Neural cell (in vitro differentiated cells): Measurements from ENCODE around the gene CCP110. TPM values are rescaled to one million over a fixed set of nuclear protein-coding genes. Genes with fewer than 3 reads are reported as not detected.

Experiments
- H2AFZ ChIP-seq: fragments of 200-600, 300-800 bp; sonication (generic), shearing (Covaris generic); 2 replicates; pipeline ENCODE4 v1.6.0; 2014; ENCODE audit warnings: low read depth, mild to moderate bottlenecking, antibody characterized with exemption, low read length, moderate library complexity
- H3F3A ChIP-seq: fragments of 200-600 bp; shearing (Covaris generic); 2 replicates; pipeline ENCODE4 v1.6.1; 2016; ENCODE audit warnings: mild to moderate bottlenecking, moderate library complexity, mixed read lengths, antibody characterized with exemption, low read length; ENCODE audit not compliant: insufficient read depth, poor library complexity, severe bottlenecking
- H3K27ac ChIP-seq: fragments of 200-600, 300-800 bp; sonication (generic), shearing (Covaris generic); 2 replicates; pipeline ENCODE4 v1.5.1; 2014; ENCODE audit warnings: mild to moderate bottlenecking, low read length, moderate library complexity
- H3K27me3 ChIP-seq: fragments of 300-800, 200-600 bp; sonication (generic), shearing (Covaris generic); 2 replicates; pipeline ENCODE4 v1.6.0; 2014; ENCODE audit warnings: mild to moderate bottlenecking, low read depth, low read length, moderate library complexity; ENCODE audit not compliant: insufficient read depth
- H3K36me3 ChIP-seq: fragments of 300-800, 200-600 bp; sonication (generic), shearing (Covaris generic); 2 replicates; pipeline ENCODE4 v1.5.1; 2014; ENCODE audit warnings: mild to moderate bottlenecking, antibody characterized with exemption, low read length, moderate library complexity; ENCODE audit not compliant: insufficient read depth
- H3K4me2 ChIP-seq: fragments of 300-800, 200-600 bp; sonication (generic), shearing (Covaris generic); 2 replicates; pipeline ENCODE4 v1.6.0; 2014; ENCODE audit warnings: mild to moderate bottlenecking, low read length
- H3K4me3 ChIP-seq: fragments of 300-800, 200-600 bp; sonication (generic), shearing (Covaris generic); 2 replicates; pipeline ENCODE4 v1.5.1; 2014; ENCODE audit warnings: mild to moderate bottlenecking, low read length, moderate library complexity
- H3K79me2 ChIP-seq: fragments of 200-600 bp; shearing (Covaris generic); replicated peaks from 2 replicates; pipeline ENCODE4 v1.6.0; 2014; ENCODE audit warnings: mild to moderate bottlenecking, low read length, moderate library complexity; ENCODE audit not compliant: insufficient read depth
- H3K9ac ChIP-seq: fragments of 300-800, 200-600 bp; sonication (generic), shearing (Covaris generic); 2 replicates; pipeline ENCODE4 v1.6.1; 2016; ENCODE audit warnings: mild to moderate bottlenecking, low read length, mixed read lengths
- H3K9me2 ChIP-seq: fragments of 200-600 bp; shearing (Covaris generic); 2 replicates; pipeline ENCODE4 v1.6.1; 2016; ENCODE audit warnings: mild to moderate bottlenecking, low read length, mixed read lengths; ENCODE audit not compliant: insufficient read depth
- H3K9me3 ChIP-seq: fragments of 200-600, 300-800 bp; sonication (generic), shearing (Covaris generic); 2 replicates; pipeline ENCODE4 v1.6.1; 2016; ENCODE audit warnings: mild to moderate bottlenecking, mixed run types, low read length, moderate library complexity, mixed read lengths
- H4K20me1 ChIP-seq: fragments of 200-600 bp; shearing (Covaris generic); 2 replicates; pipeline ENCODE4 v1.6.1; 2016; ENCODE audit warnings: mild to moderate bottlenecking, mixed run types; ENCODE audit not compliant: insufficient read depth
- EP300 ChIP-seq: fragments of 450-650 bp; conservative IDR thresholded peaks from 2 replicates; pipeline ENCODE4 v1.6.1; 2014; ENCODE audit warnings: antibody characterized with exemption, mild to moderate bottlenecking, moderate library complexity; ENCODE audit not compliant: poor library complexity, severe bottlenecking
- EZH2 ChIP-seq: fragments of 200-600, 300-800 bp; shearing (Covaris generic), sonication (generic); IDR thresholded peaks from 2 replicates; pipeline ENCODE4 v1.6.1; 2014; ENCODE audit warnings: antibody characterized with exemption, low read length, borderline replicate concordance, mild to moderate bottlenecking; ENCODE audit not compliant: insufficient read depth, poor library complexity, severe bottlenecking
- MXI1 ChIP-seq: fragments of 450-650 bp; conservative IDR thresholded peaks from 2 replicates; pipeline ENCODE4 v1.6.1; 2014; ENCODE audit warnings: antibody characterized with exemption, mild to moderate bottlenecking; ENCODE audit not compliant: poor library complexity, severe bottlenecking
- POLR2AphosphoS5 ChIP-seq: IDR thresholded peaks from 2 replicates; pipeline ENCODE4 v1.6.1; 2012
- RAD21 ChIP-seq: fragments of 450-650 bp; conservative IDR thresholded peaks from 2 replicates; pipeline ENCODE4 v1.6.1; 2014; ENCODE audit warnings: antibody characterized with exemption, mild to moderate bottlenecking, moderate library complexity
- SMC3 ChIP-seq: fragments of 450-650 bp; conservative IDR thresholded peaks from 2 replicates; pipeline ENCODE4 v1.6.1; 2014; ENCODE audit warnings: antibody characterized with exemption, mild to moderate bottlenecking, moderate library complexity; ENCODE audit not compliant: poor library complexity
- TAF1 ChIP-seq: IDR thresholded peaks from 2 replicates; pipeline ENCODE4 v1.6.1; 2012; ENCODE audit warnings: low read depth
- polyA plus RNA-seq: library from polyadenylated mRNA; depleted of rRNA; stranded (reverse); fragments of >200 nt; gene quantifications from 2 replicates; pipeline ENCODE4 v1.2.3, GENCODE V29; 2014
- TF ChIP-seq, protein P1 (sequence below): fragments of 450-650 bp; IDR thresholded peaks from 2 replicates; pipeline ENCODE4 v1.5.1; 2014; ENCODE audit warnings: antibody characterized with exemption, mild to moderate bottlenecking, moderate library complexity; ENCODE audit not compliant: poor library complexity, severe bottlenecking
- TF ChIP-seq, protein P2 (sequence below): IDR thresholded peaks from 2 replicates; pipeline ENCODE4 v1.6.1; 2012; ENCODE audit warnings: borderline replicate concordance

Gene CCP110
- polyA plus RNA-seq, 1 donor from 2014 or later, result 40.3 TPM

DNA sequence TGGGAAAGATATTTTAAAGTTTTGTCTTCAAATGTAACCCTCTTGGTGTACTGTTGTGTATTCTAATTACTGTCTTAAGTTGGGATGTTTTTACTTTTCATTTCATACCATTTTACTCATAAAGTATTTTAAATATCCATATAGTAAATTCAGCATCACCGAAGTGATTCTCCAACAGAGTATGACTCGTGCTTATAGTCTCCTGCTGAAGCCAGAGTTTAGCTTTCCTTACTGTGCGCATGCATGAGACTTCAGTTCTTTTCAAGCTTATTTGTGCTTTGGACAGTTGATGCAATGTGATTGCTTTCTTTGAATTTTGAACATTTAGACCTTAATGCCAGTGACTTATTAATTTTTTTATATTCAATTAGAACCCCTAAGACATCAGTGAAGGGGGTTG, 24.4 kb downstream of the CCP110 start:
- no peak overlapping the region for H3K9ac ChIP-seq
- TF ChIP-seq, protein P1, sequence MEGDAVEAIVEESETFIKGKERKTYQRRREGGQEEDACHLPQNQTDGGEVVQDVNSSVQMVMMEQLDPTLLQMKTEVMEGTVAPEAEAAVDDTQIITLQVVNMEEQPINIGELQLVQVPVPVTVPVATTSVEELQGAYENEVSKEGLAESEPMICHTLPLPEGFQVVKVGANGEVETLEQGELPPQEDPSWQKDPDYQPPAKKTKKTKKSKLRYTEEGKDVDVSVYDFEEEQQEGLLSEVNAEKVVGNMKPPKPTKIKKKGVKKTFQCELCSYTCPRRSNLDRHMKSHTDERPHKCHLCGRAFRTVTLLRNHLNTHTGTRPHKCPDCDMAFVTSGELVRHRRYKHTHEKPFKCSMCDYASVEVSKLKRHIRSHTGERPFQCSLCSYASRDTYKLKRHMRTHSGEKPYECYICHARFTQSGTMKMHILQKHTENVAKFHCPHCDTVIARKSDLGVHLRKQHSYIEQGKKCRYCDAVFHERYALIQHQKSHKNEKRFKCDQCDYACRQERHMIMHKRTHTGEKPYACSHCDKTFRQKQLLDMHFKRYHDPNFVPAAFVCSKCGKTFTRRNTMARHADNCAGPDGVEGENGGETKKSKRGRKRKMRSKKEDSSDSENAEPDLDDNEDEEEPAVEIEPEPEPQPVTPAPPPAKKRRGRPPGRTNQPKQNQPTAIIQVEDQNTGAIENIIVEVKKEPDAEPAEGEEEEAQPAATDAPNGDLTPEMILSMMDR, result no peak
- TF ChIP-seq RAD21 (no peak), EZH2 (no peak), TAF1 (no peak), SMC3 (no peak), EP300 (no peak), POLR2AphosphoS5 (no peak), MXI1 (no peak)
- TF ChIP-seq, protein P2, sequence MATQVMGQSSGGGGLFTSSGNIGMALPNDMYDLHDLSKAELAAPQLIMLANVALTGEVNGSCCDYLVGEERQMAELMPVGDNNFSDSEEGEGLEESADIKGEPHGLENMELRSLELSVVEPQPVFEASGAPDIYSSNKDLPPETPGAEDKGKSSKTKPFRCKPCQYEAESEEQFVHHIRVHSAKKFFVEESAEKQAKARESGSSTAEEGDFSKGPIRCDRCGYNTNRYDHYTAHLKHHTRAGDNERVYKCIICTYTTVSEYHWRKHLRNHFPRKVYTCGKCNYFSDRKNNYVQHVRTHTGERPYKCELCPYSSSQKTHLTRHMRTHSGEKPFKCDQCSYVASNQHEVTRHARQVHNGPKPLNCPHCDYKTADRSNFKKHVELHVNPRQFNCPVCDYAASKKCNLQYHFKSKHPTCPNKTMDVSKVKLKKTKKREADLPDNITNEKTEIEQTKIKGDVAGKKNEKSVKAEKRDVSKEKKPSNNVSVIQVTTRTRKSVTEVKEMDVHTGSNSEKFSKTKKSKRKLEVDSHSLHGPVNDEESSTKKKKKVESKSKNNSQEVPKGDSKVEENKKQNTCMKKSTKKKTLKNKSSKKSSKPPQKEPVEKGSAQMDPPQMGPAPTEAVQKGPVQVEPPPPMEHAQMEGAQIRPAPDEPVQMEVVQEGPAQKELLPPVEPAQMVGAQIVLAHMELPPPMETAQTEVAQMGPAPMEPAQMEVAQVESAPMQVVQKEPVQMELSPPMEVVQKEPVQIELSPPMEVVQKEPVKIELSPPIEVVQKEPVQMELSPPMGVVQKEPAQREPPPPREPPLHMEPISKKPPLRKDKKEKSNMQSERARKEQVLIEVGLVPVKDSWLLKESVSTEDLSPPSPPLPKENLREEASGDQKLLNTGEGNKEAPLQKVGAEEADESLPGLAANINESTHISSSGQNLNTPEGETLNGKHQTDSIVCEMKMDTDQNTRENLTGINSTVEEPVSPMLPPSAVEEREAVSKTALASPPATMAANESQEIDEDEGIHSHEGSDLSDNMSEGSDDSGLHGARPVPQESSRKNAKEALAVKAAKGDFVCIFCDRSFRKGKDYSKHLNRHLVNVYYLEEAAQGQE, result no peak
- peaks cover 5% of the 10 kb centered on the region for H3K36me3 ChIP-seq
- H3F3A ChIP-seq, result no peaks in the 10 kb centered on the region
- H3K9me3 ChIP-seq, result no peaks in the 10 kb centered on the region
- no peaks in the 10 kb centered on the region for H3K79me2 ChIP-seq
- no peaks in the 10 kb centered on the region for H4K20me1 ChIP-seq
- H3K9me2 ChIP-seq, result no peaks in the 10 kb centered on the region
- no peak overlapping the region for H2AFZ ChIP-seq
- no peak overlapping the region for H3K27ac ChIP-seq
- H3K4me2 ChIP-seq, result no peak overlapping the region
- H3K4me3 ChIP-seq, result no peak overlapping the region
- no peaks in the 10 kb centered on the region for H3K27me3 ChIP-seq

DNA sequence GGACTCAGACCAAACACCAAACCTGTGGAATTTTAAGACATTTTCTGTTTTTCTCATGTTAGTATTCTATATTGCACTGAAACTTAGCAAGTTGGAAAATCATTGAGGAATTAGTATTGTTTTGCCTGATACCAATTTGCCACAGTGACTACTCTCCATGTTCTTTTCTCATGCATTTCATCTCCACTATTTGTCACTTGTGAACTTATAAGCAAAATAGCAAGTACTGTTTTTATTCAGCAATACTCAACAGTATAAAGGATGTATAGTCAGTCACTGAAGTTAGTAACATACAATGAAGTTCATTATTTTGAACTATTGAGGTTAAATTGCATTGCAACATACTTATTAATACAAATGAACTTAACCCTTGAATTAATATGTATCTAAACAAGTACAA, 25.9 kb downstream of the CCP110 start:
- Histone ChIP-seq H4K20me1 (no peaks in the 10 kb centered on the region), H3K27me3 (no peaks in the 10 kb centered on the region), H3K4me2 (no peak overlapping the region), H3K79me2 (no peaks in the 10 kb centered on the region), H3K9ac (no peak overlapping the region), H2AFZ (no peak overlapping the region), H3K9me2 (no peaks in the 10 kb centered on the region), H3F3A (no peaks in the 10 kb centered on the region), H3K36me3 (peaks cover 5% of the 10 kb centered on the region), H3K9me3 (no peaks in the 10 kb centered on the region), H3K4me3 (no peak overlapping the region), H3K27ac (no peak overlapping the region)
- TF ChIP-seq SMC3 (no peak), RAD21 (no peak), MXI1 (no peak), EP300 (no peak), TAF1 (no peak), EZH2 (no peak), POLR2AphosphoS5 (no peak)
- TF ChIP-seq, protein P1, result no peak
- TF ChIP-seq, protein P2, result no peak
